VCaP (cell line): ENCODE data around the gene MGP.

Experiments
- H3K27ac ChIP-seq: fragments of 450-650 bp; 2 replicates; pipeline ENCODE4 v1.5.1; 2017
- CTCF ChIP-seq: fragments of 450-650 bp; conservative IDR thresholded peaks from 2 replicates; pipeline ENCODE4 v1.5.1; 2017; ENCODE audit warnings: mild to moderate bottlenecking, moderate library complexity

The MGP gene

GRCh38 chr12:14860490-14860889, 25.2 kb downstream of the MGP start:
- no peak for TF ChIP-seq CTCF
- H3K27ac ChIP-seq, result no peak overlapping the region

GRCh38 chr12:14858513-14858912, 27.1 kb downstream of the MGP start:
- TF ChIP-seq CTCF, result no peak
- no peak overlapping the region for H3K27ac ChIP-seq

- TF ChIP-seq CTCF, result no peak
- no peak overlapping the region for H3K27ac ChIP-seq
Measured at GRCh38 chr12:14854586-14855183, 31.0 kb downstream of the MGP start.

GRCh38 chr12:14853961-14854360, 31.7 kb downstream of the MGP start:
- no peak overlapping the region for H3K27ac ChIP-seq
- no peak for TF ChIP-seq CTCF

- no peak for TF ChIP-seq CTCF
- no peak overlapping the region for H3K27ac ChIP-seq
Measured at GRCh38 chr12:14852880-14853279, 32.8 kb downstream of the MGP start.

- H3K27ac ChIP-seq, result no peak overlapping the region
- TF ChIP-seq CTCF, result no peak
Measured at GRCh38 chr12:14850929-14851663, 34.6 kb downstream of the MGP start.

- no peak for TF ChIP-seq CTCF
- no peak overlapping the region for H3K27ac ChIP-seq
Measured at GRCh38 chr12:14849661-14850060, 36.0 kb downstream of the MGP start.
